Uterus (tissue), 4 donors: ENCODE measurements around the gene ATF7IP2. TPM values are rescaled to one million over a fixed set of nuclear protein-coding genes. Genes with fewer than 3 reads are reported as not detected.
"Not testable (repeated sequence)": the region's sequence is repeated elsewhere in the genome, so short reads cannot be mapped to it uniquely, and the experiment has no call there.

Source experiments
- DNase-seq, 2 donors: peaks; one replicate each; pipeline ENCODE4 v3.0.0-alpha.2; 2019 to 2020
- H3K27ac ChIP-seq, 2 donors: fragments of 200-600 bp; sonication (generic); 1 replicate in 1 of 2; 2 replicates in 1 of 2; pipeline ENCODE4 v1.5.1; 2016 to 2018
- H3K27me3 ChIP-seq, 2 donors: fragments of 200-600 bp; sonication (generic); one replicate each; pipeline ENCODE4 v1.5.1; 2018 to 2019; ENCODE audit warnings: control low read depth in 1 of 2
- H3K36me3 ChIP-seq, 2 donors: fragments of 200-600 bp; sonication (generic); one replicate each; pipeline ENCODE4 v1.5.1; 2019; ENCODE audit warnings: control low read depth in 1 of 2
- H3K4me1 ChIP-seq, 2 donors: fragments of 200-600 bp; sonication (generic); one replicate each; pipeline ENCODE4 v1.5.1; 2018 to 2019; ENCODE audit warnings: control low read depth in 1 of 2
- H3K4me3 ChIP-seq, 2 donors: fragments of 200-600 bp; sonication (generic); 1 replicate in 1 of 2; 2 replicates in 1 of 2; pipeline ENCODE4 v1.5.1; 2018 to 2019; ENCODE audit warnings: mild to moderate bottlenecking in 1 of 2
- H3K9me3 ChIP-seq, 2 donors: fragments of 200-600 bp; sonication (generic); one replicate each; pipeline ENCODE4 v1.5.1; 2019; ENCODE audit warnings: control low read depth in 1 of 2
- POLR2A ChIP-seq, 2 donors: fragments of 450-650 bp; IDR thresholded peaks; one replicate each; pipeline ENCODE4 v1.6.1; 2016; ENCODE audit warnings: antibody characterized with exemption in 2 of 2, mild to moderate bottlenecking in 1 of 2, moderate library complexity in 1 of 2
- intact Hi-C: fragments of 100-400 bp; cut with DNase I; formaldehyde crosslinking; loops from one replicate; pipeline ENCODE4 v1.15.1; 2023; ENCODE audit warnings: low total_unique reads
- total RNA-seq, 4 donors: library from RNA; depleted of rRNA in 3 of 4; stranded (reverse); fragments of >200 nt in 3 of 4; gene quantifications; one replicate each; pipeline versions ENCODE4 v1.1.0 to v1.2.4, GENCODE V29; 2014 to 2023
- TF ChIP-seq, protein P1 (sequence below), 4 experiments: fragments of 200-600 bp in 2 of 4; fragments of 450-650 bp in 2 of 4; sonication (generic) in 2 of 4; IDR thresholded peaks; one replicate each; pipeline ENCODE4 v1.5.1; 2016 to 2019; ENCODE audit warnings: antibody characterized with exemption in 4 of 4, mild to moderate bottlenecking in 2 of 4, moderate library complexity in 1 of 4
- donor health status: DM: yes; HTN: yes; CAD: no.

Gene ATF7IP2
- total RNA-seq, 4 donors from 2014 or later: 6.4 to 21.7 (median 6.9) TPM; not detected in 1

DNA sequence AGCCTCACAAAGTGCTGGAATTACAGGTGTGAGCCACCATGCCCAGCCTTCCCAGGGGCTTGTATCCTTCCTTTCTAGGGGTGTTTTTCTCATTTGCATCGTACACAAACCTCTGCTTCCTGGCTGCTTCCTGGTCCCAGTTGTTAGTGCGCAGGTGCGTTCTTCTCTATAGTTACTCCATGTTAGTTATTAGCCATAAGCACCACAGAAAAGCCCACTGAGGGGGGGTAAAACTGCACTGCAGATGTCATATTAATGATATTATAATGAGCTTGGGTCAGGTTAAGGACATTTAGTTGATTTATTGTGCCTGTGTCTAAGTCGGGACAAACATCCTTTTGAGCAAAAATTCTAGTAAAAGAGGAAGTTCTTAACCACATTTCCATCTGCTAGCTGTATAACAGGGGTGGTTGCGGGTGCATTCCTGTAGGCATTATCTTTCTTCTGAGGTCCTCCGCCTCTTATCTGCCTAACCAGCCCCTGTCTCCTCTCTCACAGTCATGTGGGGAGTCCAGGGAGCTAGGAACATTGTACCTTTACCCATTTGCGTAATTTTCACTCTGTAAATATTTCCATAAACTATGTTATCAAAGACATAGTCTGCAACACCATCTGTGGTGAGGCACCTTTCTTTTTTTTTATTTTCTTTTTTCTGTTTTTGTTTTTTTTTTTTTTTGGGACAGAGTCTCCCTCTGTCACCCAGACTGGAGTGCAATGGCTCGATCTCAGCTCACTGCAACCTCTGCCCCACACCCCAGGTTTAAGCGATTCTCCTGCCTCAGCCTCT lies 23.6 kb upstream of the ATF7IP2 start:
- no peak for DNase-seq
- TF ChIP-seq, protein P1, sequence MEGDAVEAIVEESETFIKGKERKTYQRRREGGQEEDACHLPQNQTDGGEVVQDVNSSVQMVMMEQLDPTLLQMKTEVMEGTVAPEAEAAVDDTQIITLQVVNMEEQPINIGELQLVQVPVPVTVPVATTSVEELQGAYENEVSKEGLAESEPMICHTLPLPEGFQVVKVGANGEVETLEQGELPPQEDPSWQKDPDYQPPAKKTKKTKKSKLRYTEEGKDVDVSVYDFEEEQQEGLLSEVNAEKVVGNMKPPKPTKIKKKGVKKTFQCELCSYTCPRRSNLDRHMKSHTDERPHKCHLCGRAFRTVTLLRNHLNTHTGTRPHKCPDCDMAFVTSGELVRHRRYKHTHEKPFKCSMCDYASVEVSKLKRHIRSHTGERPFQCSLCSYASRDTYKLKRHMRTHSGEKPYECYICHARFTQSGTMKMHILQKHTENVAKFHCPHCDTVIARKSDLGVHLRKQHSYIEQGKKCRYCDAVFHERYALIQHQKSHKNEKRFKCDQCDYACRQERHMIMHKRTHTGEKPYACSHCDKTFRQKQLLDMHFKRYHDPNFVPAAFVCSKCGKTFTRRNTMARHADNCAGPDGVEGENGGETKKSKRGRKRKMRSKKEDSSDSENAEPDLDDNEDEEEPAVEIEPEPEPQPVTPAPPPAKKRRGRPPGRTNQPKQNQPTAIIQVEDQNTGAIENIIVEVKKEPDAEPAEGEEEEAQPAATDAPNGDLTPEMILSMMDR (IDR thresholded peaks at IDR 0.05): no peak
- TF ChIP-seq POLR2A (IDR thresholded peaks at IDR 0.05): no peak

GRCh38 chr16:10362864-10363197 lies 23.0 kb upstream of the ATF7IP2 start:
- intact Hi-C loops, H3K4me1 ChIP-seq, H3K9me3 ChIP-seq, H3K4me3 ChIP-seq, DNase-seq, H3K36me3 ChIP-seq, H3K27ac ChIP-seq, H3K27me3 ChIP-seq: not testable (repeated sequence)

More for the DNA sequence above, 23.6 kb upstream of the ATF7IP2 start:
- no peak overlapping the region for H3K4me3 ChIP-seq
- intact Hi-C loops: no loop called here
- no peaks in the 10 kb centered on the region for H3K27me3 ChIP-seq
- no peaks in the 10 kb centered on the region for H3K4me1 ChIP-seq
- H3K36me3 ChIP-seq: no peaks in the 10 kb centered on the region
- no peaks in the 10 kb centered on the region for H3K9me3 ChIP-seq
- no peak overlapping the region for H3K27ac ChIP-seq

- H3K36me3 ChIP-seq, H3K9me3 ChIP-seq, H3K27ac ChIP-seq, H3K4me1 ChIP-seq, intact Hi-C loops, H3K27me3 ChIP-seq, DNase-seq, H3K4me3 ChIP-seq: not testable (repeated sequence)
Observed at GRCh38 chr16:10366619-10367018, 19.2 kb upstream of the ATF7IP2 start.

GRCh38 chr16:10367616-10368188 lies 18.2 kb upstream of the ATF7IP2 start:
- TF ChIP-seq, protein P1 (IDR thresholded peaks at IDR 0.05): no peak
- TF ChIP-seq POLR2A (IDR thresholded peaks at IDR 0.05): no peak
- Histone ChIP-seq H3K27me3 (no peaks in the 10 kb centered on the region), H3K36me3 (no peaks in the 10 kb centered on the region), H3K4me3 (no peak overlapping the region), H3K9me3 (no peaks in the 10 kb centered on the region), H3K4me1 (no peaks in the 10 kb centered on the region), H3K27ac (no peak overlapping the region)
- intact Hi-C loops: no loop called here
- DNase-seq: no peak

DNA sequence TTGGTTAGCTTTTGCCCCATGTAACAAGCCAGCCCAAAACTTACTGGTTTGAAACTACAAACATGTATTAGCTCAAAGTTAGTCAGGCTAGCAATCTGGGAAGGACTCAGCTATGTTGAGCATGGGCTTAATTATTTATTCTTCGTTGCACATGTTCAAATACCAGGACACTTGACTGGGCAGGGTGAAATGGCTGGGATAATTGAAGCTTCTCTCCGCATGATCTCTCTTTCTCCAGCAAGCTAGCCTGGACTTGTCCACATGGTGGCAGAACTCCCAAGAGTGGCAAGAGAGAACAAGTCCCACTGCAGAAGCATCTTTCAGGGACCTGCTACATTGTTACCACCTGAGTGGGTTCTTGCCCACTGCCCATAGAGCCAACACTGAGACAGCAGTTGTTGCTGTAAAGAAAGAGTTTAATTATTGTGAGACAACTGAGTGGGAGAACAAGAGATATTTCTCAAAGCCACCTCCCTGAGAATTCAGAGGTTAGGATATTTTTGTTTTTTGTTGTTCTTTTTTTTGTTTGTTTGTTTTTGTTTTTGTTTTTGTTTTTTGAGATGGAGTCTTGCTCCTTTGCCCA lies 16.8 kb upstream of the ATF7IP2 start:
- Histone ChIP-seq H3K4me1 (no peaks in the 10 kb centered on the region), H3K36me3 (no peaks in the 10 kb centered on the region), H3K27me3 (no peaks in the 10 kb centered on the region), H3K9me3 (no peaks in the 10 kb centered on the region), H3K27ac (no peak overlapping the region), H3K4me3 (no peak overlapping the region)
- TF ChIP-seq, protein P1 (IDR thresholded peaks at IDR 0.05): no peak
- no peak for TF ChIP-seq POLR2A (IDR thresholded peaks at IDR 0.05)
- no peak for DNase-seq
- intact Hi-C loops: no loop called here

DNA sequence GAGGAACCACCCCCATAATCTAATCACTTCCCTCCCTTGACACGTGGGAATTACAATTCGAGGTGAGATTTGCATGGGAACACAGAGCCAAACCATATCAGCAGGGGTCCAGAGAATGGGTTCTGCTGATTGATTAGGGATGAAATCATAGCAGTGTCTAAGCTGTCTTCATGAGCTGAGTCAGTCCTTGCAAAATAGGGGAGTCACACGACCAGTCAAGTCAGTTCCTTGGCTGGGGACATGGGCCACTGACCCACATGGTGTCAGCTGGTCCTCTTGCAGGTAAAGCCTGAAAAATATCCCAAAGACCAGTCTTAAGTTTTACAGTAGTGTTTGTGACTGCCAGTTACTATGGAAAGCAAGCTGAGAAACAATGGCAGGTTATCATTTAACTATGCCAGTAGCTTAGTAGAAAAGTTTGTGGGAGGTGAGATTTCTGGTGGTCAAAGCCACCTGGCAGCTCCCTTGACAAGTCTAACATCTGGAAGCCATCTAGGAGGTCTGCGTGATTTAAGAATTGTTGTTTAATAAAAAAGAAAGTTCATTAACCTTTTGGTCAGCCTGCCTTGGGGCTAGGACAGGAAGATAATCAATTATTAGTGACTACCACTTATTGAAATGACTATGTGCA lies 15.7 kb upstream of the ATF7IP2 start:
- H3K27me3 ChIP-seq: no peaks in the 10 kb centered on the region
- no peak for DNase-seq
- intact Hi-C loops: no loop called here
- no peaks in the 10 kb centered on the region for H3K4me1 ChIP-seq
- no peak overlapping the region for H3K4me3 ChIP-seq
- H3K27ac ChIP-seq: no peak overlapping the region
- no peaks in the 10 kb centered on the region for H3K36me3 ChIP-seq
- H3K9me3 ChIP-seq: no peaks in the 10 kb centered on the region
- no peak for TF ChIP-seq POLR2A (IDR thresholded peaks at IDR 0.05)
- TF ChIP-seq, protein P1 (IDR thresholded peaks at IDR 0.05): no peak
